GM23338 (cell line): ENCODE measurements around the gene SORCS2. TPM values are rescaled to one million over a fixed set of nuclear protein-coding genes. Genes with fewer than 3 reads are reported as not detected.

Experiments
- ATAC-seq: fragments of 200-7000 bp; cut with Tn5 transposase; 3 replicates; pipeline ENCODE4 v1.9.1; 2020
- DNase-seq: peaks from one replicate; pipeline ENCODE4 v3.0.0-alpha.2; 2015; ENCODE audit warnings: low spot score
- H2AFZ ChIP-seq: fragments of 200-600 bp; sonication (generic); 2 replicates; pipeline ENCODE4 v1.8.0; 2016; ENCODE audit warnings: antibody characterized with exemption, mild to moderate bottlenecking, moderate library complexity
- H3F3A ChIP-seq: fragments of 200-600 bp; sonication (generic); replicated peaks from 2 replicates; pipeline ENCODE4 v1.8.0; 2017; ENCODE audit warnings: antibody characterized with exemption, mixed run types, low read depth
- H3K27ac ChIP-seq: fragments of 200-600 bp; sonication (generic); 2 replicates; pipeline ENCODE4 v1.6.1; 2016; ENCODE audit warnings: low read depth
- H3K27me3 ChIP-seq: fragments of 200-600 bp; sonication (generic); 2 replicates; pipeline ENCODE4 v1.8.0; 2016; ENCODE audit warnings: mild to moderate bottlenecking, mixed run types, moderate library complexity; ENCODE audit not compliant: insufficient read depth
- H3K36me3 ChIP-seq: fragments of 200-600 bp; sonication (generic); 2 replicates; pipeline ENCODE4 v1.8.0; 2016; ENCODE audit warnings: mild to moderate bottlenecking; ENCODE audit not compliant: insufficient read depth
- H3K4me1 ChIP-seq: fragments of 200-600 bp; sonication (generic); 2 replicates; pipeline ENCODE4 v1.8.0; 2016; ENCODE audit warnings: mild to moderate bottlenecking, moderate library complexity; ENCODE audit not compliant: insufficient read depth
- H3K4me2 ChIP-seq: fragments of 200-600 bp; sonication (generic); 2 replicates; pipeline ENCODE4 v1.7.1; 2017; ENCODE audit warnings: mixed run types
- H3K4me3 ChIP-seq: fragments of 200-600 bp; sonication (generic); 2 replicates; pipeline ENCODE4 v1.6.1; 2016; ENCODE audit warnings: mixed run types
- H3K79me2 ChIP-seq: fragments of 200-600 bp; sonication (generic); replicated peaks from 2 replicates; pipeline ENCODE4 v1.8.0; 2017; ENCODE audit warnings: mild to moderate bottlenecking; ENCODE audit not compliant: insufficient read depth
- H3K9me2 ChIP-seq: fragments of 200-600 bp; sonication (generic); 2 replicates; pipeline ENCODE4 v1.8.0; 2017; ENCODE audit not compliant: insufficient read depth
- H4K20me1 ChIP-seq: fragments of 200-600 bp; sonication (generic); replicated peaks from 2 replicates; pipeline ENCODE4 v1.8.0; 2017; ENCODE audit warnings: mild to moderate bottlenecking; ENCODE audit not compliant: insufficient read depth
- H3K27ac Mint-ChIP-seq: 2 replicates; pipeline ENCODE4 v1.8.0; 2020; ENCODE audit warnings: inconsistent platforms, mild to moderate bottlenecking, moderate library complexity, mixed read lengths
- H3K27me3 Mint-ChIP-seq: 3 replicates; pipeline ENCODE4 v1.8.0; 2022; ENCODE audit warnings: low read depth, mild to moderate bottlenecking, moderate library complexity, mixed read lengths, inconsistent platforms; ENCODE audit not compliant: insufficient read depth, poor library complexity
- H3K36me3 Mint-ChIP-seq: 3 replicates; pipeline ENCODE4 v1.8.0; 2021; ENCODE audit warnings: low read depth, mild to moderate bottlenecking, inconsistent platforms, moderate library complexity, mixed read lengths
- H3K4me1 Mint-ChIP-seq: 3 replicates; pipeline ENCODE4 v1.8.0; 2020; ENCODE audit warnings: mild to moderate bottlenecking, inconsistent platforms, mixed read lengths
- H3K4me3 Mint-ChIP-seq: 3 replicates; pipeline ENCODE4 v1.8.0; 2021; ENCODE audit warnings: moderate library complexity, mild to moderate bottlenecking, inconsistent platforms, mixed read lengths
- H3K9me3 Mint-ChIP-seq: 3 replicates; pipeline ENCODE4 v1.8.0; 2020; ENCODE audit warnings: moderate library complexity, mild to moderate bottlenecking, inconsistent platforms, mixed read lengths
- CREB1 ChIP-seq: fragments of 250-450 bp; sonication (Bioruptor Pico); IDR thresholded peaks from 2 replicates; pipeline ENCODE4 v1.5.0; 2020; ENCODE audit warnings: low read depth, mild to moderate bottlenecking, moderate library complexity
- EZH2 ChIP-seq: fragments of 200-600 bp; sonication (generic); IDR thresholded peaks from one replicate; pipeline ENCODE4 v1.8.0; 2017; ENCODE audit warnings: antibody characterized with exemption, mild to moderate bottlenecking, low read depth; ENCODE audit not compliant: unreplicated experiment
- EZH2phosphoT487 ChIP-seq: fragments of 200-600 bp; sonication (generic); IDR thresholded peaks from one replicate; pipeline ENCODE4 v1.8.1; 2018; ENCODE audit warnings: antibody characterized with exemption; ENCODE audit not compliant: unreplicated experiment
- JUNB ChIP-seq: IDR thresholded peaks from one replicate; pipeline ENCODE4 v1.6.1; 2016; ENCODE audit warnings: antibody characterized with exemption; ENCODE audit not compliant: unreplicated experiment
- NANOG ChIP-seq: IDR thresholded peaks from 2 replicates; pipeline ENCODE4 v1.6.1; 2016; ENCODE audit warnings: antibody characterized with exemption, borderline replicate concordance
- REST ChIP-seq: IDR thresholded peaks from one replicate; pipeline ENCODE4 v1.6.1; 2018; ENCODE audit warnings: antibody characterized with exemption; ENCODE audit not compliant: unreplicated experiment
- ZNF114 ChIP-seq: fragments of 250-450 bp; sonication (Bioruptor Pico); IDR thresholded peaks from 2 replicates; pipeline ENCODE4 v1.5.0; 2020; ENCODE audit warnings: mild to moderate bottlenecking, moderate library complexity
- ZNF331 ChIP-seq: fragments of 250-450 bp; sonication (Bioruptor Pico); IDR thresholded peaks from 2 replicates; pipeline ENCODE4 v1.5.0; 2020; ENCODE audit warnings: low read depth, mild to moderate bottlenecking, moderate library complexity
- polyA plus RNA-seq: library from polyadenylated mRNA; unstranded; fragments of >200 nt; fragmentation: Nextera tagmentation; extraction: Ambion mirVana; gene quantifications from 2 replicates; pipeline ENCODE4 v1.2.1, GENCODE V29; 2016
- total RNA-seq: library from RNA; depleted of rRNA; stranded (reverse); fragments of >200 nt; shearing (Covaris generic); gene quantifications from 2 replicates; pipeline ENCODE4 v1.2.3, GENCODE V29; 2014
- TF ChIP-seq, protein P1 (sequence below), 2 experiments: fragments of 200-600 bp in 1 of 2; sonication (generic) in 1 of 2; conservative IDR thresholded peaks; 2 replicates each; pipeline versions ENCODE4 v1.5.1 to v1.6.1; 2016 to 2017; ENCODE audit warnings: antibody characterized with exemption in 2 of 2, low read depth in 2 of 2, mild to moderate bottlenecking in 2 of 2, moderate library complexity in 1 of 2
- TF ChIP-seq, protein P2 (sequence below): fragments of 250-450 bp; sonication (Bioruptor Pico); IDR thresholded peaks from 2 replicates; pipeline ENCODE4 v1.5.0; 2020; ENCODE audit warnings: mild to moderate bottlenecking, moderate library complexity

The SORCS2 gene
- total and polyA plus RNA-seq, 2 experiments from 2014 or later: 0.47 to 2.4 TPM

- TF ChIP-seq REST (no peak), CREB1 (CRISPR knock-in tag) (no peak), ZNF331 (CRISPR knock-in tag) (no peak), ZNF114 (CRISPR knock-in tag) (no peak), JUNB (no peak), EZH2phosphoT487 (no peak), NANOG (no peak)
- TF ChIP-seq, protein P1, sequence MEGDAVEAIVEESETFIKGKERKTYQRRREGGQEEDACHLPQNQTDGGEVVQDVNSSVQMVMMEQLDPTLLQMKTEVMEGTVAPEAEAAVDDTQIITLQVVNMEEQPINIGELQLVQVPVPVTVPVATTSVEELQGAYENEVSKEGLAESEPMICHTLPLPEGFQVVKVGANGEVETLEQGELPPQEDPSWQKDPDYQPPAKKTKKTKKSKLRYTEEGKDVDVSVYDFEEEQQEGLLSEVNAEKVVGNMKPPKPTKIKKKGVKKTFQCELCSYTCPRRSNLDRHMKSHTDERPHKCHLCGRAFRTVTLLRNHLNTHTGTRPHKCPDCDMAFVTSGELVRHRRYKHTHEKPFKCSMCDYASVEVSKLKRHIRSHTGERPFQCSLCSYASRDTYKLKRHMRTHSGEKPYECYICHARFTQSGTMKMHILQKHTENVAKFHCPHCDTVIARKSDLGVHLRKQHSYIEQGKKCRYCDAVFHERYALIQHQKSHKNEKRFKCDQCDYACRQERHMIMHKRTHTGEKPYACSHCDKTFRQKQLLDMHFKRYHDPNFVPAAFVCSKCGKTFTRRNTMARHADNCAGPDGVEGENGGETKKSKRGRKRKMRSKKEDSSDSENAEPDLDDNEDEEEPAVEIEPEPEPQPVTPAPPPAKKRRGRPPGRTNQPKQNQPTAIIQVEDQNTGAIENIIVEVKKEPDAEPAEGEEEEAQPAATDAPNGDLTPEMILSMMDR (conservative IDR thresholded peaks at IDR 0.05; ENCODE audit: low read depth in 2 of 2): no peak
Observed at GRCh38 chr4:7244751-7245320, 52.5 kb downstream of the SORCS2 start (continued).

DNA sequence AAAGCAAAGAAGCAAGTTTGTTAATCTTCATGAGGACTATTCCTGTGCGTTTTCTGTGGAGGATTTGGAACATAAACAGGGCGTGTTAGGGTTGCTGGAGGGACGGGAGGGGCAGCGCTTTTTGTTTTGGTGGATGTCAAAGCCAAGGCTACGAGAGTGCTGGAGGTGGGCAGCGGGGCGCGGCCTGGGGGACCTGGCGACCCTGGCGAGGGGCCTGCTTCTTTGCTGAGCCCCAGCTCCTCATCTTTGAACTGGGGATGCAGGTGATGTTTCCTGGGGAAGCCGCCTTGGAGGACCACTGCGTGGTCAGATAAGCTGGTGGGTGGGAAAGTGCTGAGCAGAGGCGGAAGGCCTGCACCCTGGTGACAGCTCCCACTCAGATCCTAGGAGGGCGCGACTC is 55.2 kb downstream of the SORCS2 start:
- Histone ChIP-seq H3K4me2 (no peak overlapping the region), H3K27me3 (no peaks in the 10 kb centered on the region), H3K4me1 (no peaks in the 10 kb centered on the region), H3K9me2 (no peaks in the 10 kb centered on the region), H4K20me1 (no peaks in the 10 kb centered on the region), H3K36me3 (no peaks in the 10 kb centered on the region), H3K4me3 (no peak overlapping the region), H3K79me2 (no peaks in the 10 kb centered on the region), H3F3A (no peaks in the 10 kb centered on the region), H2AFZ (no peak overlapping the region), H3K27ac (no peak overlapping the region)
- ATAC-seq: no peak
- no peaks in the 10 kb centered on the region for H3K36me3 Mint-ChIP-seq
- peaks cover 2% of the 10 kb centered on the region for H3K27me3 Mint-ChIP-seq
- H3K27ac Mint-ChIP-seq: no peak overlapping the region
- H3K4me1 Mint-ChIP-seq: no peaks in the 10 kb centered on the region
- H3K9me3 Mint-ChIP-seq: 0 out of 3 replicates have a peak, but pooled peaks cover 4% of the 10 kb centered on the region
- H3K4me3 Mint-ChIP-seq: no peak overlapping the region
- no peak for DNase-seq
- TF ChIP-seq JUNB (no peak), EZH2 (no peak), CREB1 (CRISPR knock-in tag) (no peak), ZNF331 (CRISPR knock-in tag) (no peak)
- TF ChIP-seq, protein P2, sequence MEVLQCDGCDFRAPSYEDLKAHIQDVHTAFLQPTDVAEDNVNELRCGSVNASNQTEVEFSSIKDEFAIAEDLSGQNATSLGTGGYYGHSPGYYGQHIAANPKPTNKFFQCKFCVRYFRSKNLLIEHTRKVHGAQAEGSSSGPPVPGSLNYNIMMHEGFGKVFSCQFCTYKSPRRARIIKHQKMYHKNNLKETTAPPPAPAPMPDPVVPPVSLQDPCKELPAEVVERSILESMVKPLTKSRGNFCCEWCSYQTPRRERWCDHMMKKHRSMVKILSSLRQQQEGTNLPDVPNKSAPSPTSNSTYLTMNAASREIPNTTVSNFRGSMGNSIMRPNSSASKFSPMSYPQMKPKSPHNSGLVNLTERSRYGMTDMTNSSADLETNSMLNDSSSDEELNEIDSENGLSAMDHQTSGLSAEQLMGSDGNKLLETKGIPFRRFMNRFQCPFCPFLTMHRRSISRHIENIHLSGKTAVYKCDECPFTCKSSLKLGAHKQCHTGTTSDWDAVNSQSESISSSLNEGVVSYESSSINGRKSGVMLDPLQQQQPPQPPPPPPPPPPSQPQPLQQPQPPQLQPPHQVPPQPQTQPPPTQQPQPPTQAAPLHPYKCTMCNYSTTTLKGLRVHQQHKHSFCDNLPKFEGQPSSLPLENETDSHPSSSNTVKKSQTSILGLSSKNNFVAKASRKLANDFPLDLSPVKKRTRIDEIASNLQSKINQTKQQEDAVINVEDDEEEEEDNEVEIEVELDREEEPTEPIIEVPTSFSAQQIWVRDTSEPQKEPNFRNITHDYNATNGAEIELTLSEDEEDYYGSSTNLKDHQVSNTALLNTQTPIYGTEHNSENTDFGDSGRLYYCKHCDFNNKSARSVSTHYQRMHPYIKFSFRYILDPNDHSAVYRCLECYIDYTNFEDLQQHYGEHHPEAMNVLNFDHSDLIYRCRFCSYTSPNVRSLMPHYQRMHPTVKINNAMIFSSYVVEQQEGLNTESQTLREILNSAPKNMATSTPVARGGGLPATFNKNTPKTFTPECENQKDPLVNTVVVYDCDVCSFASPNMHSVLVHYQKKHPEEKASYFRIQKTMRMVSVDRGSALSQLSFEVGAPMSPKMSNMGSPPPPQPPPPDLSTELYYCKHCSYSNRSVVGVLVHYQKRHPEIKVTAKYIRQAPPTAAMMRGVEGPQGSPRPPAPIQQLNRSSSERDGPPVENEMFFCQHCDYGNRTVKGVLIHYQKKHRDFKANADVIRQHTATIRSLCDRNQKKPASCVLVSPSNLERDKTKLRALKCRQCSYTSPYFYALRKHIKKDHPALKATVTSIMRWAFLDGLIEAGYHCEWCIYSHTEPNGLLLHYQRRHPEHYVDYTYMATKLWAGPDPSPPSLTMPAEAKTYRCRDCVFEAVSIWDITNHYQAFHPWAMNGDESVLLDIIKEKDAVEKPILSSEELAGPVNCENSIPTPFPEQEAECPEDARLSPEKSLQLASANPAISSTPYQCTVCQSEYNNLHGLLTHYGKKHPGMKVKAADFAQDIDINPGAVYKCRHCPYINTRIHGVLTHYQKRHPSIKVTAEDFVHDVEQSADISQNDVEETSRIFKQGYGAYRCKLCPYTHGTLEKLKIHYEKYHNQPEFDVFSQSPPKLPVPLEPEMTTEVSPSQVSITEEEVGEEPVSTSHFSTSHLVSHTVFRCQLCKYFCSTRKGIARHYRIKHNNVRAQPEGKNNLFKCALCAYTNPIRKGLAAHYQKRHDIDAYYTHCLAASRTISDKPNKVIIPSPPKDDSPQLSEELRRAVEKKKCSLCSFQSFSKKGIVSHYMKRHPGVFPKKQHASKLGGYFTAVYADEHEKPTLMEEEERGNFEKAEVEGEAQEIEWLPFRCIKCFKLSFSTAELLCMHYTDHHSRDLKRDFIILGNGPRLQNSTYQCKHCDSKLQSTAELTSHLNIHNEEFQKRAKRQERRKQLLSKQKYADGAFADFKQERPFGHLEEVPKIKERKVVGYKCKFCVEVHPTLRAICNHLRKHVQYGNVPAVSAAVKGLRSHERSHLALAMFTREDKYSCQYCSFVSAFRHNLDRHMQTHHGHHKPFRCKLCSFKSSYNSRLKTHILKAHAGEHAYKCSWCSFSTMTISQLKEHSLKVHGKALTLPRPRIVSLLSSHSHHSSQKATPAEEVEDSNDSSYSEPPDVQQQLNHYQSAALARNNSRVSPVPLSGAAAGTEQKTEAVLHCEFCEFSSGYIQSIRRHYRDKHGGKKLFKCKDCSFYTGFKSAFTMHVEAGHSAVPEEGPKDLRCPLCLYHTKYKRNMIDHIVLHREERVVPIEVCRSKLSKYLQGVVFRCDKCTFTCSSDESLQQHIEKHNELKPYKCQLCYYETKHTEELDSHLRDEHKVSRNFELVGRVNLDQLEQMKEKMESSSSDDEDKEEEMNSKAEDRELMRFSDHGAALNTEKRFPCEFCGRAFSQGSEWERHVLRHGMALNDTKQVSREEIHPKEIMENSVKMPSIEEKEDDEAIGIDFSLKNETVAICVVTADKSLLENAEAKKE (CRISPR knock-in tag): no peak
